Stimulated activated CD4-positive, alpha-beta T cell treated with anti-CD3 and anti-CD28 coated beads, Interleukin-1b, Interleukin-23, amount 100 ng/mL, for 1 hour (primary cell): ENCODE data around the gene CRABP1.
"Not testable (repeated sequence)": the region's sequence is repeated elsewhere in the genome, so short reads cannot be mapped to it uniquely, and the experiment has no call there.

Source experiments
- DNase-seq, 2 donors: peaks; one replicate each; pipeline ENCODE4 v3.0.0-alpha.2; 2020; ENCODE audit warnings: low read depth in 2 of 2

The CRABP1 gene

DNA sequence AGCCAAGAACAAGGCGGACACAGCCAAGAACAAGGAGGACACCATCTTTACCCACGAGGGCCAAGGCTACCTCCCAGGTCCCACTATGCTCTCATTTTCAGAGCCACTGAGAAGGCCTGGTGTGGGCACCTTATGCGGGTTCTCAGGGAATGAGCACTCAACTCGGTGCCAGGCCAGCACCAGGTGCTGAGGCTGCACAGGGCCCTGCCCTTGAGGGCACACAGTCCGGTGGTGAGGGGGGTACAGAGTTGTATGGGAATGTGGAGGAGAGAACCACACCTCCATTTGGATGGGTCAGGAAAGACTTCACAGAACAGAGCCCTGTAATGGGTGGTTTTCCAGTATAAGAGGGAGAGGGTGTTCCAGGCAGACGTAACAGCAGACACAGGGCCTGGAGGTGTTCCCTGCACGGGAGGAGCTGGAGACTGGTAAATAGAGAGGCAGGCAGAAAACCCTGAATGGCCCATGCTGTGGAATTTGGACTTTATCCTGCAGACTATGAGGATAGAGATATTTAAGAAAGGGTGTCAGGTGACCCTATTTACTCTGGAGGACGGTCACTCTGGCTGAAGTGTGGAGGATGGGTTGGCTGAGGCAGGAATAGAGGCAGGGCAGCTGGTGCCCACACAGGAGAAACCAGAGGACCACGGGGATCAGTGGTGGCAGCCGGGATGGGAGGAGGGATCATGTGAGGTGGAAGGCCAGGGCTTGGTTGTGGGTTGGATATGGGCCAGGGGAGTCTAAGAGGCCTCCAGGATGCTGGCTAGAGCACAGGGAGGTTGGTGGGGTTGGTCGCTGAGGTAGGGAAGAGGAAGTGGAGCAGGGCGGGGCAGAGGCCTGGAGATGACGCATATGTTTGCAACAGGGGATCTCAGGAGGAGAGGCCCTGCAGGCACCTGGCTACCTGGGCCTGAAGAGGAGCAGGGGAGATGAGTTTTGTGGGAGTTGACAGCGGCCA, 34.6 kb downstream of the CRABP1 start:
- DNase-seq, result no peak

DNA sequence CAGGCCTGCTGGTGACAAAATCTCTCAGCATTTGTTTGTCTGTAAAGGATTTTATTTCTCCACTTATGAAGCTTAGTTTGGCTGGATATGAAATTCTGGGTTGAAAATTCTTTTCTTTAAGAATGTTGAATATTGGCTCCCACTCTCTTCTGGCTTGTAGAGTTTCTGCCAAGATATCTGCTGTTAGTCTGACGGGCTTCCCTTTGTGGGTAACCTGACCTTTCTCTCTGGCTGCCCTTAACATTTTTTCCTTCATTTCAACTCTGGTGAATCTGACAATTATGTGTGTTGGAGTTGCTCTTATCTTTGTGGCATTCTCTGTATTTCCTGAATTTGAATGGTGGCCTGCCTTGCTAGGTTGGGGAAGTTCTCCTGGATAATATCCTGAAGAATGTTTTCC, 40.0 kb downstream of the CRABP1 start:
- DNase-seq, result not testable (repeated sequence)

DNA sequence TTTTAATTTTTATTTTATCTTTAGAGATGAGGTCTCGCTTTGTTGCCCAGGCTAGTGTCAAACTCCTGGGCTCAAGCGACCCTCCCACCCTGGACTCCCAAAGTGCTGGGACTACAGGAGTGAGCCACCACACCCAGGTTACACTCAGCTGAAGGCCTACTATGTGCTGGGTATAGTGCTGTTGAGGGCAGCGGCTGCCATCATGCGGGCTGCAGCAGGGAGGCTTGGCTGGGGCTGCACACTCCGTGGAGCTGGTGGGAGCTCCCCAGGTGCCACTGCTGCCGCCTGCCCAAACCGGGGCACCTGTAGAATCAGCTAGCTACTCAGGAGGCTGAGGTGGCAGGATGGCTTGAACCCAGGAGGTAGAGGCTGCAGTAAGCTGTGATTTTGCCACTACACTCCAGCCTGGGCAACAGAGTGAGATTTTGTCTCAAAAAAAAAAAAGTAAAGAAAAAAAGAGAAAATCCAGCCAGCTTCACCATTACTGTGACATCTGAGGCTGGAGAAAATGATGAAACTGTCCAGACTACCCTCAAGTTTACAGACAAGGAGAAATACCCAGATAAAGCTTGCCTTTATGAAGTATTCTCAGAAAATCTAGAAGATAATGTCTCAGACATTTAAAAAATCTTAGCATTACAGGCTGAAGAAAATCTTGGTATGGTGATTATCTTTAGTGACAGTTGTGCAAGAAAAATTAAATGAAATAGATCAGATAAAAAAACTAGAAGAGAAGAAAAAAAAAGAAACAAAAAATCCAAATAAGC, 42.1 kb downstream of the CRABP1 start:
- DNase-seq, result no peak

DNA sequence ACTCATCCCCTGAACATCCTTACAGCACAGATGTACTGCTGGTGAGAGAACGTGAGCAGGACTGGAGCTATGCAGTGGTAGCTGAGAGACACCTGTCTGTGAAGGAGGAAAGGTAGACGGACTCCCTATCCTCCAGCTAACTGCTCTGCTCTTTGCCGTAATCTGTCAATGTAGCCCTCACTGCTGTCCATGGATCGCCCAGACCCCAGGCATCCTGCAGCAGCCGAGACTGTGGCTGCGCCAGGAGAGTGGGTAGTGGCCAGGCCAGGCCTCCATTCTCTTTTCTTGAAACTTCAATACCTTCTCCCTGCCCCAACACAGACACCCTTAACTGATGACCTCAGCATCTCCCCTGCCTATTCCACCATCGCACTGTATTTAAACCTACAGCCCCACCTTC, 44.5 kb downstream of the CRABP1 start:
- DNase-seq, result no peak

DNA sequence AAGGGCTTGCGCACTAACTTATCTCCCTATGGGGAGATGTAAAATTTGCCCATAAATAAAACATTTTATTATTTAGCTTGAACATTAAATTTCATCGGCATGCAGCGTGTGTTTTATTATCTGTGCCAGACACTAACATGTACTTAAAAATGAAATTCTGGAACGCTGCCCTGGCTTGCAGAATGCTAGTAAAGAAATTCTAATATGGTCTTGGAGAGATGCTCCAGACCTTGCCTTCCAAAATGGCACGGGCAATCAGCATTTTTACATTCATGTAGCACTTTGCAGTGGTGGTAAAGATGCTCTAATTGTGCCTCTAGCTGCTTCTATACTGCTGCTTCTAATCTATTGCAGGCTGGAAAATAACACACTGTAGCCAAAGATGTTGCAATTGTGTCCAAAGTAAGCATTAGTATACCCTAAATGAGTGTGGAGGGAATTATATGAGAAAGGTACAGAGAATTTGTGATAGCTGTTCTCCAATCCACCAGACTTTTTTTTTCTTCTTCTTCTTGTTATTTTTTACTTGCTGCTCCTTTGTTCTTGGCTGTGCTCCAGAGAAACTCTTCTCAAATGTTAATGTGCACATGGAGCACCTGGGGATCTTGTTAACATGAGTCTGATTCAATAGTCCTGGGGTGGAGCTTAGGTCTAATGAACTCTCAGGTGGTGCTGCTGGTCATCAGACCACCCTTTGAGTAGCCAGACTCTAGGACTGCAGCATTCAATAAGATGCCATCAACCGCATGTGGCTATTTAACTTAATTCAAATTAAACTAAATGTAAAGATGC, 47.3 kb downstream of the CRABP1 start:
- no peak for DNase-seq

DNA sequence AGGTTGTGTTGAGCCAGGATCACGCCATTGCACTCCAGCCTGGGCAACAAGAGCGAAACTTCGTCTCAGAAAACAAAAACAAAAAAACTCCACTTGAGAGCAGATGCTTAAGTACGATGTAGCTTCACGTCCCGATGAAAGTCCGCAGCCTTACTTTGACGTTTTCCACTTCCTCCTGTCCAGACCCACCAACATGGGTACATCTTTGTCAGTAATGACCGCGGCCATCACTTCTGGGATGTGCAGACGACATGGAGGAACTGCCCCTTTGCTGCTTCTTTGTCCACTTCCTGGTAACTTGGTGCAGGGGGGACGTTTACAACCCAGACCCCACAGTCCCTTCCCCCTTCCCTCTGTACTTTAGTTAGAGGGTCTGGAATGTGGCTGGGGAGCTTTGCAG, 48.7 kb downstream of the CRABP1 start:
- DNase-seq, result no peak

DNA sequence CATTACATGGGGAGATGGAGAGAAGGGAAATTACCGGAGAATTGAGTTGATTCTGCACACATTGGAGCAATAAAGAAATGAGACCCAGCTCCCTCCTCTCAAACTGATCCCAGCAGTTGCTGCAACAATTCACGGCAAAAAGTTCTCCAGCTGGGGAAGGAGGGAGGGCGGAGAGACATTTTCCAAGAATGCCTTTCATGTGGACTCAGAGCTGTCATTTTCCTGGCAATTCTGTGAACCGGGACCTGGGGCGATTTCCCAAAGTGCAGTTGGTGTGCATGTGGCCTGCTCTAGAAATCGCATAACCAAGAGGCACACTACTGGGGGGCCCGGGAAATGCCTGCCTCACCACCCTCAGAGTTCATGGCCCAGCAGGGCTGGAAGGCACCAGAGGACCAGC, 49.2 kb downstream of the CRABP1 start:
- DNase-seq, result no peak

DNA sequence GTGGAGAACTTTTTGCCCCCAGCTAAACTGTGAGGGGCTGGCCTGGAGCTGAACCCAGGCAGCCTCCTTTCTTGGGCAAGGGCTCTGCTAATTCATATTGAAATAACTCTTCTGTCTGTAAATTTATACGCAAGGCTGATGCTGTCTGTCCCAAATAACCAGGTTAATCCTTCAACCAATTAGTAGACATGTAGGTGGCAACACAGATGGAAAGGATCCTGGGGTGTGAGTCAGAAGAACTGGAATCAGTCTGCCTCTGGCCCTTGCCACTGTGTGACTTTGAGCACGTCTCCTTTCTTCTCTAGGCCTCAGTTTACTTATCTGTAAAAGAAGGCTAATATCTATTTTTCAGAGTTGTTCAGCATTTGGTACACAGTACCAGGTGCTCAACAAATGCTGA, 49.6 kb downstream of the CRABP1 start:
- DNase-seq, result no peak

DNA sequence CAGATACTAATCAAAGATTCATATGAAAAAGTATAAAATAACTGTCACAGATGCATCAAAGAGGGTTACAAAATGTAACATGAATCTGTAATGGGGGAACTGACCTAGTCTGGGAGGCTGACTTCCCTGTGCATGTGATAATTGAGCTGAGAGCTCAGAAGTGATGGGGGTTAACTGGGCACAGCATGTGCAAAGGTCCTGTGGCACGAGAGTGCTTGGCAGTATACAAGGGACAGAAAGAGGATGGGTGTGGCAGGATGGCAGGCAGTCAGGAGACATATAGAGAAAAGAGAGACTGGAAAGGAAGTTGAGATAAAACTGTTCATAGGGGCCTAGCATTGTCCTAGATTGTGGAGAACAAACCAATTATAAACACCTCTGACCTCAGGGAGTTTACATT, 50.1 kb downstream of the CRABP1 start:
- DNase-seq, result no peak

DNA sequence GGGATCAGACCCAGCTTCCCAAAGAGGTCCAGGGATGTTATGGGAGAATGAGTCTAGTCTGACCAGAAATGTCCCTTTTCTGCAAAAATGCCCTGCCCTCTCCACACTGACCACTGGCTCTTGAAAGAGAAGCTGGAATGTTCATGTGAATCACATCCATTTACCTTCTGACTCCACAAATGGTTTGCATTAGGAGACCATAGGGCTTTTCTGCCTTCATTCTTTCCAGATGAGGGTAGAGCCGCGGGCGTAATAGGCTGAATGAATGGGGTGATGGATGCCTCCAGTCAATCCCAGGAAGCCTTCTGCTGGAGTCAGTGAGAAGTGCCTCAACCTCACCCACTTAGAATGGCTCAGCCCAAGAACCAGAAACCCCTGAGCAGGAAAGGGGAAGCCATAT, 50.7 kb downstream of the CRABP1 start:
- DNase-seq, result no peak

DNA sequence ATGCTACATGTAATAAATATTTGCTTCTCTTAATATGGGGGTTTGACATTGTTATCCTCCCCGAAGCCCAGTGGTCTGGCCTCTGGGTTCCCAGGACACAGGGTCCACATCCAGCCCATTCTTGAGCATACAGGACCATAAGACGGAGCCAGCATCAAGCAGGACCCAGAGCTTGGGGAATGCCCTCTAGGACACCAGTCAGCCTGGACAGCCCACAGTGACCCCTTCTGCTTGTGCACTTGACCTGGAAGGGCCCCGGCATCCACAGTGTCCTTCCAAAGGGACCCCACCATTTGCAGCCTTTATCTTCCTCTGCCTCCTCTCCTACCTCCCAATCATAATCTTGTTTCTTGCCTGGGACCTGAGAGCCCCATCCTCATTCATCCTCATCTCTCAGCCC, 51.6 kb downstream of the CRABP1 start:
- no peak for DNase-seq

DNA sequence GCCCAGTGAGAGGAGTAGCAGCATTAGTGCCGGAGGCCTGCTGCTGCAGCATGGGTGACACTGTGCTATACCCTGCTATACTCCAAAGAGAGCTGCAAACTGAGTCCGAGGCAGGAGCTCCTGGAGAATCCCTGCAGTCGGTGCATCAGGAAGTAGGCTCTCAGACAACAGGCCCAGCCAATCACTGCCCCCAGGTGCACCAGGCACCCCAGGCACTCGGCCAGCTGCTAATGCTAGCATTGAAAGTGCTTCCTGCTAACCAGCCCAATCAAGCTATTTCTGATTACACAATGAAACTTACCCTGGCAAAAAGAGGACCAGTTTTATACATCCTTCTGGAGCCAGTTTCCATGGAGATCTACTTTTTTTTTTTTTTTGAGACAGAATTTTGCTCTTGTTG, 52.3 kb downstream of the CRABP1 start:
- DNase-seq, result no peak

DNA sequence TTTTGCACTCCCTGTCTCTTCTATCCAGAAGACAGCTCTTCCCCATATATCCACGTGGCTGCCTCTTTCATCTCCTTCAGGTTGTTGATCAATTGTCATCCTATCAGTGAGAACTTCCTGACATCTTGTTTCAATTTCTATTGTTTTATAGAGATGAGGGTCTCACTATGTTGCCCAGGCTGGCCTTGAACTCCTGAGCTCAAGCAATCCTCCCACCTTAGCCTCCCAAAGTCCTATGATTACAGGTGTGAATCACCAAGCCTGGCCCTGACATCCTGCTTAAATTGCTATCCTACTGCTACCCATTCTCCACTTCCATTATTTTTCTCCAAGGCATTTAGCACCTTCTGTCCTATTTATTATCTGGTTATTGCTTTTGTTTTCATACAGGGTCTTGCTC, 53.0 kb downstream of the CRABP1 start:
- no peak for DNase-seq

DNA sequence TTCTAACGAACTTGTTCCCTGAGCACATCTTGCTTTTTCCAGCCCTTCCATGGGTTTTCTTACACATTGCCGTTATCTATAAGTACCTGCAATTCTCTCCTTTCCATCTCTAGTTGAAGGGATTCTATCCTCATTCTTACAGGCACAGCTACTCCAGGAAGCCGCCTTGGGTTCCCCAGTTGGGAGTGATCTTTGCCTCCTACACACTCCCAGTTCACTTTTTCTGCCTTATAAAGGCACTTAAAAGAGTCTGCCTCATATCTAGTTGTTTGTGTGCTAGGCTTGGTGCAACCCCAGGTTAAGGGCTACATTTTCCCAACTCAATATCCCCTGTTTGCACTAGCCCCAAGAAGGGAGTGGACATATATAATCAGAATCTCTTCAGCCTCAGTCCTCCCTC, 53.9 kb downstream of the CRABP1 start:
- DNase-seq, result no peak

DNA sequence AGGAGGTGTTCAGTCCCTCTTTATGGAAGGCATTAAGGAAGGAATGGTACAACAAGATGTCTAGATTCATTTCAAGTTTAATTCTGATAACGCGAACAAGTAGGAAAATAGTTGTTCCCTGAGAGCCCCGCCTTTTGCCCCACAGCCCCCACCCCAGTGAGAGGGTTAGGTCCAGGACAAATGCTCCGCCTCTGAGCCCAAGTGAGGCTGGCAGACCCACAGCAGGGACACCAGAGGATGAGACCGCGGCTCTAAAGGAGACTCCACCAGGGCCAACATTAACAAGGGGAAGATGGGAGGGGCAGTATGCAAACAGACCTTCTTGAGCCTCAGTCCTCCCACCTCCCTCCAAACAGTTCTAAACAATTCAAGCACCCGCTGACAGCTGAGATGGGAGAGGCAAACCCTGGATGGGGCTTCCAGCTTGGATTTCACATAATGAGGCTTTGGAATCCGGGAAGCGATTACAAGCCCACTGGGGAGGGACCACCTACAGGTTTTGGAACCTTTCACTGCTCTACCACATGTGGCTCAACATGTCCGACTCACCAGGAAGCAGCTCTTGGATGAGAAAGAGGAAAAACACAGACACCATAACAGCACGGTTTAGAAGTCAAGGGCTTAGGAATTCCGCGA, 54.9 kb downstream of the CRABP1 start:
- DNase-seq, result no peak

DNA sequence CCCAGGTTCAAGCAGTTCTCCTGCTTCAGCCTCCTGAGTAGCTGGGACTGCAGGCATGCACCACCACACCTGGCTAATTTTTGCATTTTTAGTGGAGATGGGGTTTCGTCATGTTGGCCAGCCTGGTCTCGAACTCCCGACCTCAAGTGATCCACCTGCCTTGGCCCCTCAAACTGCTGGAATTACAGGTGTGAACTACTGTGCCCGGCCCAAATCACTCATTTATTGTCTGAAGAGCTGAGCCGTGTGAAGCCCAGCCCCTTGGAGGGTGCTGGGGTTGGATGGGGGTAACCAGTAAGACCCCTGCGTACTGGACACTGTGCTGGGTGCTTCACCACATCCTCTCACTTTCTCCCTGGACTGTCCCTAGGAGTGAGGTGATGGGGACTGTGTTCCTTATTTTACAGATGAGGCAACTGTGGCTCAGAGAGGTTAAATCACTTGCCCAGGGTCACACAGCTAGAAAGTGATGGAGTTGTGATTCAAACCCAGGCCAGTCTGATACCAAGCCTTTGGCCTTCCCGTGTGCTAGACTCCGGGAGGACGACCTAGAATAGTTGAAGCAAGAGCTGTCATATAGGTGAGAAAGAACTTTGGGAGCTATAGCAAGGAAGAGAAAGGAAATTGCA, 56.1 kb downstream of the CRABP1 start:
- no peak for DNase-seq

DNA sequence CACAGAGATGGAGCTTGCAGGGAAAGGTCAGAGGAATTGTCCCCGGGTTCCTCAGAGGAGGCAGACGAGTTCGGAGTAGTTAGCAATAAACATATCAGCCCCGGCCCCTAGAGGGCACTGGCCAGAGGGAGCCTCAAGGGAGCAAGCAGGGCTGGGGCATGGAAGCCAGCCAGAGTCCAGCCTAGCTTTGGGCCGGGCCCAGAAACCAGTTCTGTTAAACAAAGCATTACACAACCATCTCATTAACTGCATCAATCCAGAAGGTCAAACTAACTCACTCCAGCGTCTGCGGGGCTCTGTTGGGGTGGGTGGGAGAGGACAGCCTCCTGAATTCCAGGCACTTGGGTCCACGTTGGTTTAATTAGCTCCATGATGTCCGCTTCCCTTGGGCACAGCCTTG, 56.8 kb downstream of the CRABP1 start:
- no peak for DNase-seq

DNA sequence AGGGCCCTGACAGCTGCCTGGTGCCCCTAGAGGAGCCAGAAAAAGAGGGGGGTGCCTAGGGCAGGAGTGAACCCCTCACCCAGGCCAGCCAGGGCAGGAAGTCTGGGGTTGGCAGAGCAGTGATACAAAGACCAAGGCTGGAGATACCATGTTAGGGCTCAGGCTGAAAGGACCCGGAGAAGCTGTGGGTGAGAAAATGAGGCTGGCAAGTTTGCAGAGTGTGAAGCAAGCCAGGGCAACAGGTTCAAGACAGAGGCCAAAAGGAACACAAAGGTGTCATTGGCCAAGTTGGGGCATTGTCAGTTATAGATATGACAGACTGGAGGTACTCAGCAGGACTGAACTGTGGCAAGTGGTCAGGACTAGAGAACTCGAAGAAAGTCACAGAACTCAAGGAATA, 57.2 kb downstream of the CRABP1 start:
- DNase-seq, result no peak
